OCI-M1 (cell line): ENCODE data around the gene IL17REL.
"Not testable (repeated sequence)": the region's sequence is repeated elsewhere in the genome, so short reads cannot be mapped to it uniquely, and the experiment has no call there.

Source experiments
- DNase-seq: peaks from one replicate; lab custom pipeline; 2025; lab: John Stamatoyannopoulos, UW

IL17REL gene

DNA sequence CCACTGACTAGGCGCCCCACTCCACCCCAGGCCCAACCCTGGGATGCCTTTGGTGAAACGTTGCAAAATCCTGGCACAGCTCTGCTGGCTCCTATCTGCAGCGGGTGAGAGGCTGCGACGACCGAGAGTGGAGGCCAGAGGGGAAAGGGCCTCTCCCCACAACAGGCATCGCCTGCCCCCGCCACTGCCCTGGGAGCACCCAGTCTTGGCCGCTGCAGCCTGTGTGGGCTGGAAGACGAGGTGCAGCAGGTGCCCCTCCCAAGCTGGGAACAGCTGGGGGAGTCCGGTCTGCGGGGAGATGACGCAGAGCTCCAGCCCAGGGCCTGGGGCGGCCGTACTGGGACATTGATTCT lies 56.2 kb downstream of the IL17REL start:
- no peak for DNase-seq

DNA sequence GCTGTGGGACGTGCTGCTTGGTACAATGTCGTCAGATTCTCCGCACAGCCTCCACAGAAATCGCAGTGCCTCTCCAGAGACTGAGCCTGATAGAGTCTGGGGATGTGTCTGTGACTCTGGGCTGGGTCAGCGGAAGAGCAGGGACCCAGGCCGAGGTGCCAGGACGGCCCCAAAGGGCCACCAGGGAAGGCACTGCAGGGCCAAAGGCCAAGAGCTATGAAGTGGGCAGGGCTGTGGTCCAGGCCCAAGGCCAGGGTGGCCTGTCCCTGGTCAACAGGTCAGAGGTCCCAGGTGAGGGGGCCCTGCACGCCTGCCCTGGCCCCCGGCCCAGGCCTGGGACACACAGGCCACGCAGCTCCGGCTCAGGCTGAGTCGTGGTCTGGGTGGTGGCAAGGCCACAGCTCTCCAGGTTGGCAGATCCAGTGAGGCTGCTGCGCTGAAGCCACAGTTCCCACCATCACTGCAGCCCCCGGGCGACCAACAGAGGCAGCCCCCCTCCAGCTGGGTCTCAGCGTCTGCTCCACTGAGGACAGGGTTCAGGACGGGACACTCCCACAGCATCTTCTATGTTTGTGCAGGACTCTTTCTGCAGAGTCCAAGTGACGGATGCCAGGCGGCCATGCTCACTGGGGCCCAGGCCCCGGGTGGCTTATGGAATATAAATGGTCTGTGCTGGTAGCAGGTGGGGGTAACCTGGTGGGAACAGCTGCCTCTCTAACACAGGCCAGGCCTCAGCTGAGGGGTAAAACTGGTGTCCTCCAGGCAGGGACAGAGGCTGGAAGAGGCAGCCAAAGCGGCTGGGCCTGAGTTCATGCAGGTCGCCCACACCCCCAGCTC lies 56.8 kb downstream of the IL17REL start:
- DNase-seq, result no peak

DNA sequence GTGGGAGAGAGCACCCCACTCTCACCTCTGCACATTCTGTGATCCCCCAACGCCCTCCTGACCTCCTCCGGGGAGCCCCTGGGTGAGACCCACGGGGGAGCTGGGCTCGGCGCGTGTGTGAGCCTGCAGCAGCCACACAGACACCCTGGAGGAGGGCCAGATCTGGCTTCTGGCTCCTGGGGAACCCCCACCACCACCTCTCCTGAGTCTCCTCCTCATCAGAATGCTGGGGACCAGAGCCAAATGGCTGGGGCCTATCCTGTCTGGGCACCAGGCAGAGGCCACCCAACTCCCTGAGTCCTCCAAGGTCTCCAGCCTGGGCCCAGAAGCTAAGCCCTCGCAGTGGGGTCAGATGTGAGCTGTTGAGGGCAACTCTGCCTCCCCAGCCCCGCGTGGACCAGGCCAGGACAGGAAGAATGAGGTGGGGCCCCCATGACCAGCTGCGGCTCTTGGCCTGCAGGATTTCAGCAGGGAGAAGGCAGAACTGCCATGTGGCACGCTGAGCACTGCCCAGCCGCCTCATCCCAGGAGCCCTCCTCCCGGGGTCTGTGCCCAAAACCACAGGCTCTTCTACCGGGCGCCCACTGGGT lies 57.5 kb downstream of the IL17REL start:
- DNase-seq, result no peak

DNA sequence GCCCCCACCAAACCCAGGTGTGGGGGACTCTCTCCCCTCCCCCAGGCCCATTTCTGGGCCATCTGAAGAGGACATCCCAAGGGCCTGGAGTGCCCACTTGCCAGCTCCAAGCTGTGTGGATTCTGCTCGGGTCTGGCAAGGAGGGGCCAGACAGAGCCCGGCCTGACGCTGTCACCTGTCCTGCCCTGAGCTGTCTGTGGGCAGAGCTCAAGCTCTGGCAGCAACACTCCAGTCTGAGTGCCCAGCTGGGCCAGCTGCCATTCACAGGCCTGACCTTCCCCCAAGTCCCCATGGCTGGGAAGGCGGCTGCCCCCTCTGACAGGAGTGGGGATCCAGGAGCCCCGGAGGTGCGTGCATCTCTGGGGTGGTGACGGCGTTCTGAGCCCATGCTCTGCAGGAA lies 58.2 kb downstream of the IL17REL start:
- DNase-seq, result no peak

DNA sequence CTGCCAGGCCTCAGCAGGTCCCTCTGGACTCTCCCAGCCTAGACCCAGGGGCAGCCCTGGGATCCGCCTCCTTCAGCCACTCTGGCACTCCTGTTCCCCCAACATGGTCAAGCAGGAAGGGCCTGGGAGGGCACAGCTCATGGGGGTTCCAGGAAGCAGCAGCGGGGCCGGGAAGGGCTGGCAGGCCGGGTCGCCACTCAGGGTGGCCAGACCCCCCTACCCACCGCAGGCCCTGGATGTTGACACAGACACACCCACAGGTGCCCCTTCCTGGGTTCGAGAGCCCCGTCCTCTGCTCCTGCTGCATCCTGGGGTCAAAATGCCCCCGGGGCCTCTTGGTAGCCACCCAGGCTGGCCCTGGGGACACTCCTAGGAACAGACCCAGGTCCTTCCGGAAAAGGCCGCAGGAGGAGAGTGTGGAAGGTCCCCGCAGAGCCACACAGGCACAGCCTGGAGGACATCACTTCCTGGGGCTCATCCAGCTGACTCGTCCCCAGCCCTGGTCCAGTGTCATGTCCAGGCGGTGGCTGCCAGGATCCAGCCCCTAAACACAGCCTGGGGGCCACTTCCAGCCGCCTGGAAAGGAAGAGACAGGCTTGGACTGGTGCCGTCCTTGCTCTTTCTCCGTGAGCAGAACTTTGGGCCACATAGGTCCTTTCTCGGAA lies 58.8 kb downstream of the IL17REL start:
- DNase-seq, result no peak

DNA sequence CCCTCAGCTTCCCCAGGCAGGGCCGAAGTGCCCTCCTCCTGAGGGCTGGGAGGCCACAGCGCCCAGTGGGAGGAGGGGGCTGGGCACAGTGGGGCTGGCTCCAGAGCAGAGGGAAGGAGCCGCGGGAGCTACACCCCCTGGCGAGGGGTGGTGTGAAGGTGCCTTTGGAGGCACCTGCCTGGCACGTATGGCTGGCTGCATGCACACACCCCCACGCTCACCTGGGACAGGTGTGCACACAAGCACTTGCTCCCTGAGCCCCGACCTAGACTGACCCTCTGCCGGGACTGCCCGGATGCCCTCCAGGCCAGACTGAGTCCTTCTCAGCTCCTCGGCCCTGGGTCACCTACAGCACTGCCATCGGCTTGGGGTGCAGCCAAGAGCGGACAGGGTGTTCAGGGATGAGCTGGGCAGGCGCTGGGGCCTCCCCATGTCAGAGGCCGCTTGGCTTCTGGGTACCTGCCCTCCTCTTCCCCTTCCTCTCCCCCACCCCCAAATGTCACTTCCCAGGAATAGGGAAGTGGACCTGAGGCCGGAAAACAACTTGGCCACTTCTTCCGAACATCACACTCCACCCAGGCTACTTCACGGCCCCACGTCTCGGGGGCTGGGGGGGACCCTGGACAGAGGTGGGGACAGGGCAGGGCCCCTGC lies 59.4 kb downstream of the IL17REL start:
- DNase-seq, result no peak

DNA sequence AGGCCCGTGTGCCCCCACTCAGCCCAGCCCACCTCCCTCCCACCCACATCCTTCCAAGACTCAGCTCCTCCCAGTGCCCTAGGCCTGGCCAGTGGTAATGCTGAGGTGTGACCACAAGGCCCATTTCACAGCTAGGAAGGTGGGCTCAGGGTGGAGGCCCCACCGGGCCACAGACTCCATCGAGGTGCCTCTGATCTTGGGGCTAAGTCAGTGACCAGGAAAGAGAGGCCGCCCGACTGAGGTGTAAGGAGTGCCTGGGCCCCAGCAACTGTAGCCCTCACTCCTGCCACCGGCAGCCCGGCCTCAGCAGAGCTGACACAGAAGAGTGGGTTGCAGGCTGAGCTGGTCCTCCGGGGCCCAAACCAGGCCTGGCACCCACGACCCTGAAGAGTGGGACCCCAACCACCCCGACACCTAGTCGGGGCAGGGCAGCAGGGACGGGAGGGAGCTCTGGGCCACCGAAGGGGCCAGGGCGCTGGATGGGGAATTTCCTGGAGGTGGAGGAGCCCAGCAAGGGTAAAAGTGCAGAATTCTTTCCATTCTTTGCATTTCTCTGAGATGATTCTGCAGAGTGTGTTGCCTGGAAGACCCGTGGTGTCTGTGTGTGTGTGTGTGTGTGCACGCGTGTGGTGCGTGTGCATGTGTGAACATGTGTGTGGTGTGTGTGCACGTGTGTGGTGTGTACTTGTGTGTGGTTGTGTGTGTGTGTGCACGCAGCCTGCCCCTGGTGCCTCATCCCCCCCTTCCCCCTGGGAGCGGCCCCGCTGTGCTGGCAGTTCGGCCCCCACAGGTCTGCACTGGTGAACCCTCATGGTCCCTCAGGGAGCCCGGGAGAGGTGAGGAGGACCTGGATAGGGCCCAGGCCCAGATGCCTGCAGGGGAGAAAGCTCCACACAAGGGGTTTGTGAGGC lies 60.3 kb downstream of the IL17REL start:
- no peak for DNase-seq

DNA sequence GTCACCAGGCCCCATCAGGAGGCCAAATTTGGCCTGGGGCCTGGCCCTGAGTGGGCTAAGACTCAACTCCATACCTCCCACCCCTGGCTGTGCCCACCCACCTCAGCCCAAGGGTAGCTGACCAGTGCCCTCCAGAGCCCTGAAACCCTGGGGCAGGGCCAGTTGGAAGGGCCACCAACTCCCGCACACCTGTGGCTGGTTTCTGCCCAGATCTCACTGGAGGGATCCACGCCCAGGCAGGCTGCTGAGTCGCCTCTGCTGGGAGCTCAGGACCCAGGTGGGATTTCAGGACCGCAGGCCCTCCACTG lies 60.9 kb downstream of the IL17REL start:
- no peak for DNase-seq

DNA sequence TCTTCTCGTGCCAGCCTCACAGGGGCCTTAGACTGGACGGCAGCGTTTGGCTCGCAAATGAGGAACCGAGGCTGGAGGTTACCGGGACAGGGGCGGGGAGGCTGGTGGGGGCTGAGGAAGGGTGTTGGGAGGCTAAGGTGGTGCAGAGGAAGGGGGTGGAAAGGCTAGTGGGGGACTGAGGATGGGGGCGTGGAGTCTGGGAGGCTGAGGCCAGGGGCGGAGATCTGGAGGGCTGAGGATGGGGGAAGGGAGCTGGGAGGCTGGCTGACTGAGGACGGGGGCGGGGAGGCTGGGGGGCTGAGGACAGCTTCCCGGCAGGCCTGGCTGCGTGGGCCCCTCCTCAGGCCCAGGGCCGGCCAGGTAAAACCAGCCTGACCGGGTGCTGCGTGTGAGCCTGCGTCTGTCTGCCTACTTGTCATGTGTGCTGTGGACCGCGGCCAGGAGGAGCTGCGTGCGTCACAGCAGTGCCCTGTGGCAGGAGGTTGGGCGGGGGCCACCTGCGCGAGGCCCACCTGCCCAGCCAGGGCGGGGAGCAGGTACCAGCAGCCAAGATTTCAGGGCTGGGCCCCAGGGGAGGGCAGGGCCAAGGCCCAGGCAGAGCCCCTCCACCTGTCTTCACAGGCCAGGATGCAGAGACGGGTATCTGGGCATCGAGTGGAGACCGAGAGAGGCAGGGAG lies 61.4 kb downstream of the IL17REL start:
- DNase-seq, result no peak

DNA sequence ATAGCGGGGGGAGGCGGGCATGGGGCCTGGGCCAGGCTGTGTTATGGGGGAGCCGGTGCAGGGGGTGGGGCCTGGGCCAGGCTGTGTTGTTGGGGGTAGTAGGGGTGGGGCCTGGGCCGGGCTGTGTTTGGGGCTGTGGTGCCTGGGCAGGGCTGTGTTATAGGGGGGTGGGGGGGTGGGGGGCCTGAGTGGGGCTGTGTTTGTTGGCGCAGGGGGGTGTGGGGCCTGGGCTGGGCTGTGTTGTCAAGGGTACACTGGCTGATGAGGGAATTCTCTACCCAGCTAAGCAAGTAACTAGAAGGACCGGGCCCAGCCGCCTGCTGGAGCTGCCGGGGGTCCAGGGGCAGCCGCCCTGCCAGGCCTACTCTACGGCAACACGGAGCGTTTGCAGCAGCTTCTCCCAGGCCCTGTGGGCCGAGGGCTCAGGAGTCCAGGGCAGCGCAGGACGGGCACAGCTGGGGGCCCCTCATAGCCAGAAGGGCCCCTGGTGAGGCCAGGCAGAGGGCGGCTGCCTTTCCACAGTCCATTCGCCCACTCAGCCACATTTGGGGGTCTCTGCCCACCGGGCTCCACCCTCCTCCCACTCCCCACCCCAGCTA lies 62.1 kb downstream of the IL17REL start:
- no peak for DNase-seq

DNA sequence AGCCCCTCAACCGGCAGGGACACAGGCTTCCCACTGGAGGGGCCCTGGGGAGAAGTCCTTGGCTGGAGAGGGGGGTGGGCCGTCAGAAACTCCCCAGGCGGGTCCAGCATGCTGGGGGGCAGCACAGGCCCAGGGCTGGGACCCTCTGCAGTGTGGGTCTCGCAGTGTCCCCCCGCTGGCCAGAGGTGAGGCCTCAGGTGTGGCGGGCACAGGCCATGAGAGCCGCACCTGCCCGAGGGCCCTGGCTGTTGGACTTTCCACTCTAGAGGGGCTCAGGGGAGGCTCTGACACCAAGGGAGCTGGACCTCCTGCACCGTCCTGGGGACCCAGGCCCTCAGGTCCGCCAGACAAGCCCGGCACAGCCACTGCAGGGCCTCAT lies 62.7 kb downstream of the IL17REL start:
- DNase-seq, result no peak

DNA sequence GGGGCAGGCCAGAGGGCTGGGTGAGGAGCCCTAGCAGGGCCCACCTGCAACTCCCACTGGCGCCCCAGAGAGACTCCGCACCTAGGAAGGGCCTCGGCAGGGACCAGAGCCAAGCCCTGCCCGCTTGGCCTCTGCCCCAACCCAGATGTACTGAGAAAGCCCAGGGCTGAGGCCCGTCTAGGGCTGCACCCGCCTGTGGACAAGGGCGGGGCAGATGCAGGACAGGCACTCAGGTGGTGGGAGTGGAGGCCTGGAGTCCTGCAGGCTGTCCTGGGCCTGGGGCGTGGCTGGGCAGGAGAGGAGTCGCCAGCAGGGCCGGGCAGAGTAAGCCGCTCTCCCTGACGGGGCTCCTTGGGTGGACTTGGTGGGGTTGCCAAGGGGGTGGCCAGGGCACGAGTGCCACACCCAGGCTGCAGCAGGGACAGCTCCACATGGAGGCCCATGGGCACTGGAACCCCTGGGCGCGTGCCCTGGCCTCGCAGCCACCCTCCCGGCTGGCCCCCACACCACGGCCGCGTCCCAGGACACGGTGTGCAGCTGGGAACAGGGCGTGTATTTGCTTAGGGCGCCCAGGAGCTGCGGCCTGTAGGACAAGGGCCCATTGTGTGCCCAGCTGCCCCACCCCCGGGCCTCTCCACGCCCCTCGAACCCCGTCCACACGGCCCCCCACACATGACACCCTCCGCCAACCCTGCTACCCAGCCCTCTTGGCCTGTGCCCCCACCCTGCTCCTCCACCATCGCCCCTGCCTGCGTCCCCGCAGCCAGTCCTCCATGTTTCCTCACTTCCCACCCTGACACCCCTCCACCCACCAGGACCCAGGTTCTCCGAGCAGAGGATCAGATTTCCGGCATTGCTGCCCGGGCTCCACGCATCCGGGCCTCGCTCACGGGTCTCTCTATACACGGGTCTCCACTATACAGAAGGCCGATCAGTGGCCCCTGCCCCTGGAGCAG lies 63.3 kb downstream of the IL17REL start:
- no peak for DNase-seq

DNA sequence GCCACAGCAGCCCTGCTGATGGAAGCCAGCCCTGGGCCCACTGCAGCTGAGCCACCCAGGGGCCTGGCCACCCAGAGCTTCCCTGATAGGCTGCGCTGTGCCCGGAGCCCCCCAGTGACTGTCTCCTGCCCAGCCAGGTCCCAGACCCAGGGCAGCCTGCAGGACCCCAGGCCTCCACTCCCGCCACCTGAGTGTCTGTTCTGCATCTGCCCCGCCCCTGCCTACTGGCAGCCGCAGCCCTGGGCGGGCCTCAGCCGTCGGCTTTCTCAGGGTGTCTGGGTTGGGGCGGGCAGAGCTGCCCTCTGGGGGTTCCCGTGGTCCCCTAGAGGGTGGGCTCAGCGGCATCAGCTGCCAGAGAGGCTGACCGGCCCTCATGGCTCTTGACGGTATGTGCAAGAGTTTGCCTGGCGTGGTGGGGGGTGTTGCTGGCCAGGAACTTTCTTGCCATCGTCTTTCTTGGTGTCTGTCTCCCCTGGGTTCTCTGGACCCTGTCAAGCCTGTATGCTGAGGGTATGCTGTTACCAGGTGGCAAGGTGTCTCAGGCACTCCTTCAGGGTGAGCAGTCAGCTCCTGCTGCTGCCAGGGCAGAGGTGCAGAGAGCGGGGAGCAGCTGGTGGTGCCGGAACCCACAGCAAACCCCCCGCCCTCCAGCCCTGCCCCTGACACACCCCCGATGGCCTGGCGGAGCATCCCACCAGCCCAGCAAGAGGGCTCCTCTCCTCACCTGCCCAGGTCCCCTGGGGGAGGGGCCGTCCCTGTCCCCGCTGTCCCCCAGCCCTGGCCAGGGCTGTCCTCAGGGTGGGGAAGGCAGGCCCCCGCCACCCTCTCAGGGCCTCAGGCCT lies 64.2 kb downstream of the IL17REL start:
- DNase-seq, result no peak

DNA sequence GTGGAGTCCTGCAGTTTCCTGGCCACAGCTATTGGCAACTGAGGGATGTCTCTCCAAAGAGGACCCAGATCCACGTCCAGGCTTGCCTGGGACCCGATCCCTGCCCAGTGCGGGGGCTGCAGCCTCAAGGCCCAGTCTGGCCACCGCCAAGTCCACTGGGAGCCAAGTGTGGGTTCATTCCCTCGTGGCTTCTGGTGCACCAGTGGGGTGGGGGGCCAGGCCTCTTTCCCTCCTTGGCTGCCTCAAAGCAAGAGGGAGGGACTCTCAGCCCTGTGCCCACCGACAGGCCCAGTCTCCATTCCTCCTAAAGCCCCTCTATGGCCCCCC lies 65.3 kb downstream of the IL17REL start:
- no peak for DNase-seq

DNA sequence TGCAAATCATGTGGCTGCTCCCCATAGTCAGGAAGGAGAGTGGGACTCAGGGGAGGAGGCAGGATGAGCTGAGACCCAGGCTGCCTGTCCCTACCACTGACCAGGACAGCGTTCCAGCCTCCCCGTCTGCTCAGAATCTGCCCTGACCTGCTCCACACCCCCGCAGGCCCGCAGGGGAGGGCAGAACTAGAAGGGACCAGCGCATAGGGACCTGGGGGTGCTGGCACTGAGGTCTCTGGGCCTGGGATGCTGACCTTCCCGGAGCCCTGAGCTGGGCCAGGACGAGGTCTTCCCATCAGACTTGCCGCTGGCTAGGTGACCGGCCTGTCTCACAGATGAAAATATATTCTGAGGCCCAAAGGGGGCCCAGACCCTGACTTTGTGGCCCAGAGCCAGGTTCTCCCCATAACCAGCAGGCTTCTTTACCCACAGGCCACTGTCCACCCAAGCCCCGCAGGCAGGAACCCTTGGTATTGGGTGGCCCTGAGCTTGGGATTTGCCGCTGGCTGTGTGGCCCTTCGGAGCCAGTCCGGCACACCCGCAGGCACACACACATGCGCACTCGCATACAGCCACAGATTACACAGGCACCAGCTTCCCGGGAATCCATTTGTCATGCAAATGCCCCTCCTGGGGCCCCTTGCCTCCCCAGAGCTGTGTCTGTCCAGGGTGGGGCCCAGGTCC lies 65.8 kb downstream of the IL17REL start:
- DNase-seq, result no peak

DNA sequence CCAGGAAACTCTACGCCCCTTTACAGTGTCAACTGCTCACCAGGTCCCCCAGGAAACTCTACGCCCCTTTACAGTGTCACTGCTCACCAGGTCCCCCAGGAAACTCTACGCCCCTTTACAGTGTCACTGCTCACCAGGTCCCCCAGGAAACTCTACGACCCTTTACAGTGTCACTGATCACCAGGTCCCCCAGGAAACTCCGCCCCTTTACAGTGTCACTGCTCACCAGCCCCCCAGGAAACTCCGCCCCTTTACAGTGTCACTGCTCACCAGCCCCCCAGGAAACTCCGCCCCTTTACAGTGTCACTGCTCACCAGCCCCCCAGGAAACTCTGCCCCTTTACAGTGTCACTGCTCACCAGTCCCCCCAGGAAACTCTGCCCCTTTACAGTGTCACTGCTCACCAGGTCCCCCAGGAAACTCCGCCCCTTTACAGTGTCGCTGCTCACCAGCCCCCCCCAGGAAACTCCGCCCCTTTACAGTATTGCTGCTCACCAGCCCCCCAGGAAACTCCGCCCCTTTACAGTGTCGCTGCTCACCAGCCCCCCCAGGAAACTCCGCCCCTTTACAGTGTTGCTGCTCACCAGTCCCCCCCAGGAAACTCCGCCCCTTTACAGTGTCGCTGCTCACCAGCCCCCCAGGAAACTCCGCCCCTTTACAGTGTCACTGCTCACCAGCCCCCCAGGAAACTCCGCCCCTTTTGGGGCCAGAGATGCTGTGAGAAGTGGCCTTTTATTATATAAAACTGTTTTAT lies 67.3 kb downstream of the IL17REL start:
- DNase-seq, result not testable (repeated sequence)
